IMR-90 (cell line): Measurements from ENCODE around the gene LRRTM3. TPM values are rescaled to one million over a fixed set of nuclear protein-coding genes. Genes with fewer than 3 reads are reported as not detected.

ENCODE experiments used
- ATAC-seq: fragments of 200-7000 bp; cut with Tn5 transposase; 2 replicates; pipeline ENCODE4 v1.9.1; 2020; ENCODE audit warnings: low read depth, mild to moderate bottlenecking, moderate library complexity
- BruUV-seq: library from RNA; stranded (reverse); fragments of 400-500 nt; replicated peaks from 2 replicates; lab custom pipeline; 2021; lab: Mats Ljungman, UMichigan
- CTCF ChIA-PET: fragments of 300-600 bp; formaldehyde crosslinking; extraction: SDS; loops from one replicate; lab custom pipeline; 2021; ENCODE audit warnings: antibody characterized with exemption; lab: Yijun Ruan, JAX
- POLR2A ChIA-PET: fragments of 300-600 bp; sonication (Branson Sonifier 250); formaldehyde crosslinking; loops from one replicate; lab custom pipeline; 2022; ENCODE audit warnings: antibody characterized with exemption; ENCODE audit not compliant: unreplicated experiment; lab: Charles Lee
- DNase-seq: peaks from one replicate; pipeline ENCODE4 v3.0.0; 2013
- H2AFZ ChIP-seq: replicated peaks from 2 replicates; pipeline ENCODE3; 2013; ENCODE audit warnings: low read length, mild to moderate bottlenecking; ENCODE audit not compliant: poor library complexity
- H2AK5ac ChIP-seq: 2 replicates; pipeline ENCODE4 v1.6.1; 2013; ENCODE audit warnings: low read depth, low read length, inconsistent platforms
- H2AK9ac ChIP-seq: replicated peaks from 2 replicates; pipeline ENCODE3; 2013; ENCODE audit warnings: mild to moderate bottlenecking, low read depth, low read length, moderate library complexity; ENCODE audit not compliant: poor library complexity
- H2BK120ac ChIP-seq: 2 replicates; pipeline ENCODE4 v1.6.1; 2013; ENCODE audit warnings: low read depth, low read length, inconsistent platforms
- H2BK15ac ChIP-seq: 3 replicates; pipeline ENCODE4 v1.6.1; 2013; ENCODE audit warnings: low read depth, low read length, inconsistent platforms
- H2BK20ac ChIP-seq: 2 replicates; pipeline ENCODE4 v1.6.1; 2013; ENCODE audit warnings: low read depth, mild to moderate bottlenecking, inconsistent platforms, low read length, moderate library complexity
- H2BK5ac ChIP-seq: 2 replicates; pipeline ENCODE4 v1.6.1; 2013; ENCODE audit warnings: mild to moderate bottlenecking, low read depth, low read length, inconsistent platforms; ENCODE audit not compliant: poor library complexity, severe bottlenecking
- H3K14ac ChIP-seq: replicated peaks from 2 replicates; pipeline ENCODE4 v1.6.1; 2013; ENCODE audit warnings: low read depth, low read length, inconsistent platforms
- H3K18ac ChIP-seq: 2 replicates; pipeline ENCODE4 v1.6.1; 2013; ENCODE audit warnings: low read depth, low read length, control low read depth
- H3K23ac ChIP-seq: 2 replicates; pipeline ENCODE4 v1.6.1; 2013; ENCODE audit warnings: low read depth, low read length, inconsistent platforms
- H3K27ac ChIP-seq: 2 replicates; pipeline ENCODE4 v1.5.1; 2013; ENCODE audit warnings: mild to moderate bottlenecking, control low read depth, low read length; ENCODE audit not compliant: insufficient read depth
- H3K27me3 ChIP-seq: 2 replicates; pipeline ENCODE4 v1.6.1; 2013; ENCODE audit warnings: low read length; ENCODE audit not compliant: control insufficient read depth, insufficient read depth
- H3K36me3 ChIP-seq: 2 replicates; pipeline ENCODE4 v1.6.1; 2013; ENCODE audit warnings: low read length, mixed read lengths; ENCODE audit not compliant: control insufficient read depth, insufficient read depth
- H3K4ac ChIP-seq: 2 replicates; pipeline ENCODE4 v1.6.1; 2013; ENCODE audit warnings: low read depth, low read length, inconsistent platforms
- H3K4me1 ChIP-seq: 2 replicates; pipeline ENCODE4 v1.6.1; 2013; ENCODE audit warnings: low read length, mixed read lengths; ENCODE audit not compliant: control insufficient read depth, insufficient read depth
- H3K4me2 ChIP-seq: 2 replicates; pipeline ENCODE4 v1.6.1; 2013; ENCODE audit warnings: low read depth, mild to moderate bottlenecking, control low read depth, low read length, moderate library complexity
- H3K4me3 ChIP-seq: 2 replicates; pipeline ENCODE4 v1.5.1; 2013; ENCODE audit warnings: low read depth, mild to moderate bottlenecking, control low read depth, low read length, moderate library complexity; ENCODE audit not compliant: insufficient read depth
- H3K56ac ChIP-seq: 2 replicates; pipeline ENCODE4 v1.6.1; 2013; ENCODE audit warnings: low read length, inconsistent platforms; ENCODE audit not compliant: insufficient read depth; ENCODE audit errors: extremely low read depth
- H3K79me1 ChIP-seq, 2 experiments: 2 replicates each; pipeline ENCODE4 v1.6.1; 2013; ENCODE audit warnings: low read length in 2 of 2, inconsistent platforms in 1 of 2, low read depth in 1 of 2
- H3K9ac ChIP-seq: 2 replicates; pipeline ENCODE4 v1.6.1; 2013; ENCODE audit warnings: low read depth, low read length, control low read depth
- H3K9me1 ChIP-seq: 2 replicates; pipeline ENCODE4 v1.6.1; 2013; ENCODE audit warnings: low read length, inconsistent platforms; ENCODE audit not compliant: insufficient read depth
- H3K9me3 ChIP-seq: 2 replicates; pipeline ENCODE4 v1.6.1; 2013; ENCODE audit warnings: low read length; ENCODE audit not compliant: control insufficient read depth, insufficient read depth
- H4K20me1 ChIP-seq: 2 replicates; pipeline ENCODE4 v1.6.1; 2013; ENCODE audit warnings: low read length, inconsistent platforms; ENCODE audit not compliant: insufficient read depth
- H4K5ac ChIP-seq: 2 replicates; pipeline ENCODE4 v1.6.1; 2013; ENCODE audit warnings: mild to moderate bottlenecking, low read depth, low read length, control low read depth
- H4K8ac ChIP-seq, 2 experiments: 2 replicates each; pipeline ENCODE4 v1.6.1; 2013; ENCODE audit warnings: low read depth in 2 of 2, low read length in 2 of 2, control low read depth in 1 of 2, inconsistent platforms in 1 of 2
- H4K91ac ChIP-seq: 2 replicates; pipeline ENCODE4 v1.6.1; 2013; ENCODE audit warnings: low read depth, low read length, inconsistent platforms; ENCODE audit not compliant: insufficient read depth
- CHD1 ChIP-seq: IDR thresholded peaks from 2 replicates; pipeline ENCODE4 v1.6.1; 2012; ENCODE audit warnings: low read depth, low read length, improper control_type of control experiment
- WGBS, 2 experiments: methylation state at CpG; one replicate each; pipeline versions ENCODE4 v1.1.5 to v1.1.7; 2013; ENCODE audit warnings: missing lambda C conversion rate in 2 of 2; ENCODE audit not compliant: insufficient read length in 1 of 2; ENCODE audit errors: extremely low coverage in 2 of 2; 5-methylcytosine and 5-hydroxymethylcytosine counted together
- dilution Hi-C: fragments of 300-500 bp; cut with HindIII; formaldehyde crosslinking; loops from one replicate; pipeline ENCODE4 v1.14.3; 2018; ENCODE audit warnings: low sequenced_read_pairs; ENCODE audit not compliant: unreplicated experiment
- in situ Hi-C: fragments of 300-500 bp; cut with MboI; formaldehyde crosslinking; loops from 3 replicates; pipeline ENCODE4 v1.14.3; 2019; ENCODE audit warnings: low sequenced_read_pairs, inconsistent platforms, mixed read lengths
- intact Hi-C: fragments of 100-400 bp; cut with micrococcal nuclease; formaldehyde crosslinking; loops from 2 replicates; pipeline ENCODE4 v1.10.0; 2022
- polyA plus RNA-seq, 3 experiments: library from polyadenylated mRNA; depleted of rRNA; stranded (reverse); fragments of >200 nt; gene quantifications; 2 replicates each; pipeline ENCODE4 v1.2.3, GENCODE V29; 2012; ENCODE audit warnings: low replicate concordance in 1 of 3
- total RNA-seq: library from RNA; depleted of rRNA; stranded (reverse); fragments of >200 nt; gene quantifications from 2 replicates; pipeline ENCODE4 v1.2.3, GENCODE V29; 2012

Gene LRRTM3
- total and polyA plus RNA-seq, 2 of the 4 experiments (the other 2 are of a cell fraction) = under 0.01 TPM; not detected in 1

GRCh38 chr10:66877361-66877760 is 48.5 kb upstream of the LRRTM3 start:
- Histone ChIP-seq H3K4me3 (no peak overlapping the region), H2BK15ac (no peak overlapping the region), H4K8ac (no peak overlapping the region), H3K27me3 (no peaks in the 10 kb centered on the region), H3K27ac (no peak overlapping the region), H3K18ac (no peak overlapping the region), H3K9me3 (no peaks in the 10 kb centered on the region), H3K79me1 (no peaks in the 10 kb centered on the region), H3K4me2 (no peak overlapping the region), H3K23ac (no peak overlapping the region), H2AFZ (no peak overlapping the region), H3K4ac (no peak overlapping the region), H3K4me1 (no peaks in the 10 kb centered on the region), H3K9me1 (no peaks in the 10 kb centered on the region), H3K14ac (no peak overlapping the region), H3K56ac (no peak overlapping the region), H2BK5ac (no peak overlapping the region), H4K20me1 (no peaks in the 10 kb centered on the region), H3K36me3 (no peaks in the 10 kb centered on the region), H4K5ac (no peak overlapping the region), H3K9ac (no peak overlapping the region), H2BK120ac (no peak overlapping the region), H2BK20ac (no peak overlapping the region), H2AK5ac (no peak overlapping the region), H2AK9ac (no peak overlapping the region), H4K91ac (no peak overlapping the region)
- WGBS, 2 experiments = no CpG with 5 or more reads among the region's 2 CpGs
- POLR2A ChIA-PET = no interaction called here
- no peak for DNase-seq
- CTCF ChIA-PET = no interaction called here
- intact Hi-C loops (no loop called here), in situ Hi-C loops (no loop called here), dilution Hi-C loops (no loop called here)
- no TSS peak for BruUV-seq
- no peak for TF ChIP-seq CHD1
- no peak for ATAC-seq
